DOHH2 (cell line): ENCODE measurements around the gene SCLY.
"Not testable (repeated sequence)": the region's sequence is repeated elsewhere in the genome, so short reads cannot be mapped to it uniquely, and the experiment has no call there.

Source experiments
- H3F3A ChIP-seq: fragments of 200-600 bp; sonication (generic), shearing (Covaris generic); 2 replicates; pipeline ENCODE4 v1.6.0; 2016; ENCODE audit warnings: antibody characterized with exemption, mild to moderate bottlenecking; ENCODE audit not compliant: control insufficient read depth, insufficient read depth
- H3K27ac ChIP-seq: fragments of 200-600 bp; sonication (generic); 2 replicates; pipeline ENCODE4 v1.5.1; 2014; ENCODE audit warnings: low read depth, mild to moderate bottlenecking, low read length, moderate library complexity
- H3K27me3 ChIP-seq: fragments of 200-600 bp; sonication (generic); 2 replicates; pipeline ENCODE4 v1.6.1; 2014; ENCODE audit warnings: mild to moderate bottlenecking, low read length, mixed read lengths; ENCODE audit not compliant: control insufficient read depth
- H3K36me3 ChIP-seq: fragments of 200-600 bp; sonication (generic); 2 replicates; pipeline ENCODE4 v1.6.1; 2014; ENCODE audit warnings: mild to moderate bottlenecking, low read length, moderate library complexity, mixed read lengths; ENCODE audit not compliant: control insufficient read depth
- H3K4me1 ChIP-seq: fragments of 200-600 bp; sonication (generic); 2 replicates; pipeline ENCODE4 v1.6.1; 2014; ENCODE audit warnings: mild to moderate bottlenecking, low read length, mixed read lengths; ENCODE audit not compliant: control insufficient read depth
- H3K4me2 ChIP-seq: fragments of 200-600 bp; sonication (generic); 2 replicates; pipeline ENCODE4 v1.6.0; 2014; ENCODE audit warnings: mild to moderate bottlenecking, low read length, moderate library complexity
- H3K4me3 ChIP-seq: fragments of 200-600 bp; sonication (generic); 2 replicates; pipeline ENCODE4 v1.5.1; 2014; ENCODE audit warnings: mild to moderate bottlenecking, low read length, mixed read lengths
- H3K79me2 ChIP-seq: fragments of 200-600 bp; sonication (generic); 2 replicates; pipeline ENCODE4 v1.6.1; 2014; ENCODE audit warnings: mild to moderate bottlenecking, low read length, mixed read lengths; ENCODE audit not compliant: control insufficient read depth
- H3K9me2 ChIP-seq: fragments of 200-600 bp; sonication (generic); replicated peaks from 2 replicates; pipeline ENCODE4 v1.6.1; 2014; ENCODE audit warnings: mild to moderate bottlenecking, low read length, mixed read lengths; ENCODE audit not compliant: control insufficient read depth
- H3K9me3 ChIP-seq: fragments of 200-600 bp; sonication (generic); 2 replicates; pipeline ENCODE4 v1.6.1; 2014; ENCODE audit warnings: antibody characterized with exemption, low read length, mixed read lengths; ENCODE audit not compliant: control insufficient read depth, insufficient read depth
- H4K20me1 ChIP-seq: fragments of 200-600 bp; sonication (generic); 2 replicates; pipeline ENCODE4 v1.6.0; 2014; ENCODE audit warnings: low read depth, mild to moderate bottlenecking, antibody characterized with exemption, low read length, moderate library complexity; ENCODE audit not compliant: control insufficient read depth, insufficient read depth
- CTCF ChIP-seq: fragments of 200-600 bp; sonication (generic); IDR thresholded peaks from one replicate; pipeline ENCODE4 v1.5.1; 2014; ENCODE audit warnings: antibody characterized with exemption, mild to moderate bottlenecking, low read depth, low read length; ENCODE audit not compliant: poor library complexity, severe bottlenecking
- EZH2phosphoT487 ChIP-seq: fragments of 200-600 bp; sonication (generic); IDR thresholded peaks from 2 replicates; pipeline ENCODE4 v1.6.1; 2017; ENCODE audit warnings: borderline replicate concordance, mild to moderate bottlenecking, antibody characterized with exemption, low read length, moderate library complexity, mixed read lengths

SCLY gene

GRCh38 chr2:238065071-238065846 lies 4.5 kb downstream of the SCLY start:
- Histone ChIP-seq H3K4me1 (peaks cover 12% of the 10 kb centered on the region), H3K27me3 (no peaks in the 10 kb centered on the region), H3K9me2 (no peaks in the 10 kb centered on the region), H3K36me3 (peaks cover 57% of the 10 kb centered on the region), H3F3A (no peaks in the 10 kb centered on the region; the same call in 1 of the 2 replicates), H3K4me3 (no peak overlapping the region), H3K4me2 (no peak overlapping the region), H3K27ac (no peak overlapping the region), H3K79me2 (peaks cover 38% of the 10 kb centered on the region), H3K9me3 (no peaks in the 10 kb centered on the region), H4K20me1 (no peaks in the 10 kb centered on the region)
- TF ChIP-seq EZH2phosphoT487, result no peak
- TF ChIP-seq CTCF, result no peak

- no peak overlapping the region for H3K27ac ChIP-seq
- H3K4me1 ChIP-seq, result peaks cover 11% of the 10 kb centered on the region
- H3K9me2 ChIP-seq, result no peaks in the 10 kb centered on the region
- no peak overlapping the region for H3K4me3 ChIP-seq
- no peaks in the 10 kb centered on the region for H3K9me3 ChIP-seq
- H3F3A ChIP-seq, result no peaks in the 10 kb centered on the region; the same call in 1 of the 2 replicates
- H3K36me3 ChIP-seq, result peaks cover 60% of the 10 kb centered on the region
- H4K20me1 ChIP-seq, result no peaks in the 10 kb centered on the region
- H3K27me3 ChIP-seq, result no peaks in the 10 kb centered on the region
- H3K79me2 ChIP-seq, result peaks cover 33% of the 10 kb centered on the region
- no peak for TF ChIP-seq EZH2phosphoT487
- TF ChIP-seq CTCF, result no peak
- H3K4me2 ChIP-seq, result no peak overlapping the region
Observed at GRCh38 chr2:238066218-238066617, 5.4 kb downstream of the SCLY start.

- H3K9me3 ChIP-seq, H3K9me2 ChIP-seq, H3K4me2 ChIP-seq, H3F3A ChIP-seq, H3K4me3 ChIP-seq, H3K27me3 ChIP-seq, H3K27ac ChIP-seq, H4K20me1 ChIP-seq: not testable (repeated sequence)
- Histone ChIP-seq H3K4me1 (peaks cover 10% of the 10 kb centered on the region), H3K36me3 (peaks cover 60% of the 10 kb centered on the region), H3K79me2 (peaks cover 28% of the 10 kb centered on the region)
Observed at GRCh38 chr2:238066718-238067117, 5.9 kb downstream of the SCLY start.

GRCh38 chr2:238067939-238068338 lies 7.1 kb downstream of the SCLY start:
- Histone ChIP-seq H3K4me2 (no peak overlapping the region), H3F3A (no peaks in the 10 kb centered on the region; the same call in 1 of the 2 replicates), H3K27ac (no peak overlapping the region), H3K4me3 (no peak overlapping the region), H3K27me3 (no peaks in the 10 kb centered on the region), H3K4me1 (peaks cover 4% of the 10 kb centered on the region; the same call in 1 of the 2 replicates), H3K36me3 (peaks cover 70% of the 10 kb centered on the region), H3K79me2 (peaks cover 16% of the 10 kb centered on the region), H4K20me1 (no peaks in the 10 kb centered on the region), H3K9me3 (no peaks in the 10 kb centered on the region), H3K9me2 (no peaks in the 10 kb centered on the region)
- TF ChIP-seq CTCF, result no peak
- TF ChIP-seq EZH2phosphoT487, result no peak
